ENCODE results near the gene RHBDD1. TPM values are rescaled to one million over a fixed set of nuclear protein-coding genes. Genes with fewer than 3 reads are reported as not detected.

RHBDD1 gene
- polyA plus RNA-seq, 1 of the 3 experiments (the other 2 are of a cell fraction), result 10.3 TPM

- no peak overlapping the region for H3K4me2 ChIP-seq
- ChIA-PET CTCF (no interaction called here), POLR2A (no interaction called here)
- H3K27ac ChIP-seq (ENCODE audit: low read depth in 2 of 2, low read length in 1 of 2), result no peak overlapping the region
- 100% methylated on average over 1 of the region's 1 CpG for WGBS (ENCODE audit: low lambda C conversion rate)
- DNase-seq, result no peak
- H3K4me1 ChIP-seq (ENCODE audit: control insufficient read depth in 1 of 2, insufficient read depth in 2 of 2, low read depth in 1 of 2, low read length in 1 of 2), result no peaks in the 10 kb centered on the region
- no peaks in the 10 kb centered on the region for H3K79me2 ChIP-seq (ENCODE audit: insufficient read depth)
- no peaks in the 10 kb centered on the region for H3F3A ChIP-seq (replicated peaks; ENCODE audit: insufficient read depth)
- H3K27me3 ChIP-seq (ENCODE audit: insufficient read depth), result no peaks in the 10 kb centered on the region
- TF ChIP-seq, protein P1, sequence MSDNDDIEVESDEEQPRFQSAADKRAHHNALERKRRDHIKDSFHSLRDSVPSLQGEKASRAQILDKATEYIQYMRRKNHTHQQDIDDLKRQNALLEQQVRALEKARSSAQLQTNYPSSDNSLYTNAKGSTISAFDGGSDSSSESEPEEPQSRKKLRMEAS (IDR thresholded peaks at IDR 0.05; ENCODE audit: low read depth), result no peak
- no peak for TF ChIP-seq NRF1 (IDR thresholded peaks at IDR 0.05; ENCODE audit: low read depth, low read length)
- no peak for TF ChIP-seq MEF2A (IDR thresholded peaks at IDR 0.05; ENCODE audit: borderline replicate concordance, low read depth)
- no peak for TF ChIP-seq FOXJ3 (CRISPR knock-in tag; IDR thresholded peaks at IDR 0.05)
- no peak overlapping the region for H2AFZ ChIP-seq (ENCODE audit: low read depth)
- no peaks in the 10 kb centered on the region for H3K9me2 ChIP-seq
- H3K36me3 ChIP-seq (replicated peaks in 1 of 2; ENCODE audit: control insufficient read depth in 1 of 2, insufficient read depth in 2 of 2, low read length in 1 of 2), result peaks cover under 1 to 14% of the 10 kb centered on the region in 2 experiments
- H3K4me3 ChIP-seq (ENCODE audit: low read depth in 2 of 2, low read length in 1 of 2), result no peak overlapping the region
- no peaks in the 10 kb centered on the region for H3K9me3 ChIP-seq
- H4K20me1 ChIP-seq (ENCODE audit: insufficient read depth), result no peaks in the 10 kb centered on the region
- no peak overlapping the region for H3K9ac ChIP-seq
Observed at GRCh38 chr2:226873826-226874225, 38.0 kb downstream of the RHBDD1 start.

- H3K27ac ChIP-seq (ENCODE audit: low read depth in 2 of 2, low read length in 1 of 2), result no peak overlapping the region
- H3K9me2 ChIP-seq, result no peaks in the 10 kb centered on the region
- no peak for DNase-seq
- TF ChIP-seq, protein P2, sequence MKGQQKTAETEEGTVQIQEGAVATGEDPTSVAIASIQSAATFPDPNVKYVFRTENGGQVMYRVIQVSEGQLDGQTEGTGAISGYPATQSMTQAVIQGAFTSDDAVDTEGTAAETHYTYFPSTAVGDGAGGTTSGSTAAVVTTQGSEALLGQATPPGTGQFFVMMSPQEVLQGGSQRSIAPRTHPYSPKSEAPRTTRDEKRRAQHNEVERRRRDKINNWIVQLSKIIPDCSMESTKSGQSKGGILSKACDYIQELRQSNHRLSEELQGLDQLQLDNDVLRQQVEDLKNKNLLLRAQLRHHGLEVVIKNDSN (IDR thresholded peaks at IDR 0.05; ENCODE audit: borderline replicate concordance, low read depth), result no peak
- no peak for TF ChIP-seq RXRA (IDR thresholded peaks at IDR 0.05; ENCODE audit: borderline replicate concordance, low read depth)
- no peak for TF ChIP-seq IRF3 (IDR thresholded peaks at IDR 0.05; ENCODE audit: low read depth, low read length)
- TF ChIP-seq REST (IDR thresholded peaks at IDR 0.05; ENCODE audit: low read depth, low read length), result no peak
- TF ChIP-seq TCF12 (IDR thresholded peaks at IDR 0.05), result no peak
- no peak for TF ChIP-seq EP300 (IDR thresholded peaks at IDR 0.05; ENCODE audit: borderline replicate concordance in 1 of 2, low read depth in 1 of 2, low read length in 1 of 2)
- TF ChIP-seq, protein P3, sequence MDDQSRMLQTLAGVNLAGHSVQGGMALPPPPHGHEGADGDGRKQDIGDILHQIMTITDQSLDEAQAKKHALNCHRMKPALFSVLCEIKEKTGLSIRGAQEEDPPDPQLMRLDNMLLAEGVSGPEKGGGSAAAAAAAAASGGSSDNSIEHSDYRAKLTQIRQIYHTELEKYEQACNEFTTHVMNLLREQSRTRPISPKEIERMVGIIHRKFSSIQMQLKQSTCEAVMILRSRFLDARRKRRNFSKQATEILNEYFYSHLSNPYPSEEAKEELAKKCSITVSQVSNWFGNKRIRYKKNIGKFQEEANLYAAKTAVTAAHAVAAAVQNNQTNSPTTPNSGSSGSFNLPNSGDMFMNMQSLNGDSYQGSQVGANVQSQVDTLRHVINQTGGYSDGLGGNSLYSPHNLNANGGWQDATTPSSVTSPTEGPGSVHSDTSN (IDR thresholded peaks at IDR 0.05), result no peak
- TF ChIP-seq SIN3A (IDR thresholded peaks at IDR 0.05; ENCODE audit: borderline replicate concordance, low read depth, low read length), result no peak
- TF ChIP-seq RAD21 (IDR thresholded peaks at IDR 0.05; ENCODE audit: low read length), result no peak
- no peak for TF ChIP-seq YY1 (IDR thresholded peaks at IDR 0.05; ENCODE audit: low read depth)
- no peak for TF ChIP-seq FOXJ3 (CRISPR knock-in tag; IDR thresholded peaks at IDR 0.05)
- H3K4me1 ChIP-seq (ENCODE audit: control insufficient read depth in 1 of 2, insufficient read depth in 2 of 2, low read depth in 1 of 2, low read length in 1 of 2), result no peaks in the 10 kb centered on the region
- H3K27me3 ChIP-seq (ENCODE audit: insufficient read depth), result no peaks in the 10 kb centered on the region
- 98% methylated on average over 3 of the region's 3 CpGs for WGBS (ENCODE audit: low lambda C conversion rate)
- H3K9me3 ChIP-seq, result no peaks in the 10 kb centered on the region
- POLR2A ChIA-PET, result no interaction called here
- no peak overlapping the region for H3K4me3 ChIP-seq (ENCODE audit: low read depth in 2 of 2, low read length in 1 of 2)
- H3K36me3 ChIP-seq (replicated peaks in 1 of 2; ENCODE audit: control insufficient read depth in 1 of 2, insufficient read depth in 2 of 2, low read length in 1 of 2), result peaks cover 0 to 6% of the 10 kb centered on the region in 2 experiments
- H4K20me1 ChIP-seq (ENCODE audit: insufficient read depth), result no peaks in the 10 kb centered on the region
- H2AFZ ChIP-seq (ENCODE audit: low read depth), result no peak overlapping the region
- H3K79me2 ChIP-seq (ENCODE audit: insufficient read depth), result no peaks in the 10 kb centered on the region
- no peak overlapping the region for H3K4me2 ChIP-seq
- H3K9ac ChIP-seq, result no peak overlapping the region
- no peaks in the 10 kb centered on the region for H3F3A ChIP-seq (replicated peaks; ENCODE audit: insufficient read depth)
- CTCF ChIA-PET, result no interaction called here
Observed at GRCh38 chr2:226874749-226875148, 38.9 kb downstream of the RHBDD1 start.

Data from SK-N-SH (cell line).